Measurements from ENCODE around the gene KRTAP5-6.

DNA sequence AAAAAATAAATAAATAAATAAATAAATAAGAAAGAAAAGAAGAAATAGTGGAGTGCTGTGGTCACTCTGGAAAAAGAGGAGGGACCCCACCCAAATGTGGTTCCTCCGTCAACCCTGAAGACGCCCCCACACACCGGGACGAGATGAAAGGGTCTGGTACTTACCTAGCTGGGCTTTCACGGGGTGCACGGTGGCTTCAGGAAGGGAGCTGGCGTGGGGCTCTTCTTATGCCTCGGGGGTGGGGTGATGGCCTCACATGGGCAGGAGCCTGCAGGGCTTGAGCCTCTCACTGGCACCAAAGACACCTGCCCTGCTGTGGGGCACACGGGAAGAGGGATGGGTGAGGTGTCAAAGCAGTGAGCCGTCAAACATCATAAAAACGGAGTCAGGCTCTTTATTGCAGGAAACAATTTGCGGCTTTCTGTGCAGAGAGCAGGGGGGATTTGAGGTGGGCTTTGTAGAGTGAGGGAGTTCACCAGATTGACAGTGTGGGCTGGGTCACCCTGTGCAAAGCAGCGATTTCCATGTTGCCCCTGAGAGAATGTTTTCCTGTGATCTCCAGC, 28.0 kb upstream of the KRTAP5-6 start:
- TF ChIP-seq, protein P1, sequence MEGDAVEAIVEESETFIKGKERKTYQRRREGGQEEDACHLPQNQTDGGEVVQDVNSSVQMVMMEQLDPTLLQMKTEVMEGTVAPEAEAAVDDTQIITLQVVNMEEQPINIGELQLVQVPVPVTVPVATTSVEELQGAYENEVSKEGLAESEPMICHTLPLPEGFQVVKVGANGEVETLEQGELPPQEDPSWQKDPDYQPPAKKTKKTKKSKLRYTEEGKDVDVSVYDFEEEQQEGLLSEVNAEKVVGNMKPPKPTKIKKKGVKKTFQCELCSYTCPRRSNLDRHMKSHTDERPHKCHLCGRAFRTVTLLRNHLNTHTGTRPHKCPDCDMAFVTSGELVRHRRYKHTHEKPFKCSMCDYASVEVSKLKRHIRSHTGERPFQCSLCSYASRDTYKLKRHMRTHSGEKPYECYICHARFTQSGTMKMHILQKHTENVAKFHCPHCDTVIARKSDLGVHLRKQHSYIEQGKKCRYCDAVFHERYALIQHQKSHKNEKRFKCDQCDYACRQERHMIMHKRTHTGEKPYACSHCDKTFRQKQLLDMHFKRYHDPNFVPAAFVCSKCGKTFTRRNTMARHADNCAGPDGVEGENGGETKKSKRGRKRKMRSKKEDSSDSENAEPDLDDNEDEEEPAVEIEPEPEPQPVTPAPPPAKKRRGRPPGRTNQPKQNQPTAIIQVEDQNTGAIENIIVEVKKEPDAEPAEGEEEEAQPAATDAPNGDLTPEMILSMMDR (conservative IDR thresholded peaks at IDR 0.05; ENCODE audit: low read length), result no peak
- TF ChIP-seq EZH2phosphoT487 (IDR thresholded peaks at IDR 0.05; ENCODE audit: borderline replicate concordance), result no peak
